ENCODE results near the gene RGS6.

RGS6 gene

DNA sequence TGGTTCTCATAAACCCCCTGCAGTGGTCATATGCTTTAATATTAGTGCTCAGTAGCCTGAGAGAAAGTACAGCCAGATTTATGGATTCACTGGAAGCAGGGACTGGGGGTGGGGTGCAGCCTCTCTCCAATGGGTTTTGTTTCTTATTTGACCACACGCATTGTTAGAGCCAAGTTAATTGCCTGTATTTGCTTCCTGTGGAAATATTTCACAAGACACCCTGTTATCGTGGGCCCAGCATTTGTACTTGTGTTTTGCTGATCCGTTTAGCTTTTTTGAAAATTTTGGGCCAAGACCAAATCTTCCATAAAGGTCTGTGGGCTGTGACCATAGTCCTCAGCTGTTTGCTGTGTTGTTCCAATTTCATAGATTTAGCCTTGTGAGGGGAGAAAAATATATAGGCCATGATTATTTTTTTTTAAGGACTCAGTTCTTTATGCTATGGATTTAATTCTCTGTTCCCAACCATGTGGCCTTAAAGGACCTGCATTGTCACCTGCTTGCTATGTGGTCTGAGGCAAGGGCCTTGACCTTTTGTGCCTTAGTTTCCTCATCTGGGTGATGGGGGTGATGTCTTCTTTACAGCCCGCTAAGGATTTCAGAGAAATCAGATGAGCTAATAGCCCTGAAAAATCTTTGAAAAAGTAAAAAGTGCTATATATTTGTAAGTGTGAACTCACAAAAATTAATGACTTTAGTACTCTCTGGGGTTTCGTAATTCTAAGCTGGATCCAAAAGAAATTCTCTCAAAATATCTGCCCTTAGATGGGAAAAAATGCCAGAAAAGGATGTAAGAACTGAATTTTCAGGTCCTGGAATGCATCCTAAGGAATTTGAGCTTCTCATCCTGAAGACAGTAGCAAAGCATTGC, 591.4 kb downstream of the RGS6 start:
- no peak for DNase-seq (ENCODE audit: low read depth in 3 of 3)

- no peak for DNase-seq (ENCODE audit: low read depth in 3 of 3)
Measured at GRCh38 chr14:72524295-72524629, 592.0 kb downstream of the RGS6 start.

DNA sequence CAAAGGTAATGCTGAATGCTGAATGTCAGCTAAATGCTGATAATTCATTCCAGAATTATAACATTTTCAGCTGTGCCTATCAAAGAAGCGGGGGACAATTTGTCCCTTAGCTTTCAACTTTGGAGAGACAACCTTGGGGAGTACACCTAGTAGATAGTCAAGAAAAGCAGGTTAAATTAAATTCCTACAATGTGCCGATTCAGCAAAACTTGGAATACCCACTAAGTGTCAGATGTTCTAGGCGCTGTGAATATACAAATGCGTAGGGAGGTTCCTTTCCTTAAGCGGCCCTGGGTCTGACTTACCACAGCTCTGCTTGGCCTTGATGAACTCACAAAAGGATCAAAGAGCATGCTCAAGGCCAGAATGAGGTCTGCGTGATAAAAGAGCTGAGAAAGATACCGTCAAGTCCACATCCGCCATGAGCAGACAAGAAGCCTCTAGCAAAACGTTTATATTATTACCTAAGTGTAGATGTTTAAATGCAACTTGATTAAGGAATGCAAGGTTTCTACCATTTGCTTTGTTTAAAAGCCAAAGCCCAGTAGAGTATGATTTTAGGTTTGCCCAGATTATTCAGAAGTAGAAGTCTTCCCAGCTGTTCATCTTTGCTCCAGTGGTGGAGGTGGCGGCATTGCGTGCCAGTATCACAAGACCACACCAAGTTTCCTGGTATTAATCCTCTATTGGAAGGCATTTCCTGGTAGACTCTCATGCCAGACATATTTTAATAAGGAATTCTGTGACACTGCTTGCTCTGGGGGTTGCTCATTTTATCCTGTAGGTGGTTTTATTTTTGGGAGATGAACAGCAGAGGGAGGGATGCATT, 593.1 kb downstream of the RGS6 start:
- no peak for DNase-seq (ENCODE audit: low read depth in 3 of 3)

- no peak for DNase-seq (ENCODE audit: low read depth in 3 of 3)
Measured at GRCh38 chr14:72527591-72527990, 595.4 kb downstream of the RGS6 start.

DNA sequence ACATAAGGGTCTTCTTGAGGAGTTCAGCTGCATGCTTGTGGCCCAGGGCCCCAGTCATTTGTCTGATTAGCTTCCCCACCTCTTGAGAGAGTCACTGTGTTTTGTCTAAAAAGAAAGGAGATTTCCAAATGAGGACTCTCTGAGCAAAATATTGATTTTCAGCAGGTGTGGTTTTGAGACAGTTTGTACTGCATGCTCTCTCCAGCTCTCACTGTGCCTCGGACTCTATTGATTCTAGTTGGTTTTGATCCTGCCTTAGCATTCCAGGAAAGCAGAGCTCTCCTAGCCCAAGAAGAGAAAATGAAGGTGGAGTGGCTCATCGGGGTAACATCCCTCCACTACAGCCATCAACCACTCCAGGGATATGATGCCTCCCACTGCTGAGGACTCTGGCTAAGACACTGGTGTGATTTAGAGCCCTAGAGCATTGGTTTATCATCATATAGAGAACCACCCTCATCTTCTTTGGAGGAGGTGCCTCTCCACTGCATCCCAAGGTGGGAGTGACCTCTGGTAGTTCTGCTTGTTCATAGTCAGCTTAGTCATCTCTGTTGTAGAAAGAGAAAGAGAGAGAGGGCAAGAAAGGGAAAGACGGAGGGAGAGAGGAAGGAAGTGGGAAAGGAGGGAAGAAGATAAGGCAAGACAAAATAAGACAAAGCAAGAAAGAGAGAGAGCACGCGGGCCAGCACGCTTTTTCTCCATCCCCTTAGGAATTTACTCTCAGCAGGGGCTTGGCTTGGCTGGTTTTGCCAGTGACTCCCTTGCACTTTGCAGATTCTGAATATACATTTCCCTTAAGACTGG, 596.0 kb downstream of the RGS6 start:
- DNase-seq (ENCODE audit: low read depth in 3 of 3), result no peak

- DNase-seq (ENCODE audit: low read depth in 3 of 3), result no peak
Measured at GRCh38 chr14:72528863-72529175, 596.6 kb downstream of the RGS6 start.

GRCh38 chr14:72532686-72533454, 600.6 kb downstream of the RGS6 start:
- DNase-seq (ENCODE audit: low read depth in 3 of 3), result no peak

DNA sequence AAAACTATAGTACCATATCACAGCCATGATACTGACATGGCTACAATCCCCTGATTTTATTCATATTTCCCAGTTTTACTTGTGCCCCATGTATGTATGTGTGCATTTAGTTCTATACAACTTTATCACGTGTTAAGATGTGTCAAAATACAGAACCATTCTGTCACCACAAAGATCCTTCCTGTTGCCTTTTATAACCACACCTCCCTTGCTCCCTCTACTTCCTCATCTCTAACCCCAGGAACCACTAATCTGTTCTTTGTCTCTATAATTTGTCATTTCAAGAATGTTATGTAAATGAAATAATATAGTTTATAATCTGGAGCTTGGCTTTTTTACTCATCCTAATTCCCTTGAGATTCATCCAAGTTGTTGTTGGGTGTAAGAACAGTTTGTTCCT, 603.3 kb downstream of the RGS6 start:
- no peak for DNase-seq (ENCODE audit: low read depth in 3 of 3)

DNA sequence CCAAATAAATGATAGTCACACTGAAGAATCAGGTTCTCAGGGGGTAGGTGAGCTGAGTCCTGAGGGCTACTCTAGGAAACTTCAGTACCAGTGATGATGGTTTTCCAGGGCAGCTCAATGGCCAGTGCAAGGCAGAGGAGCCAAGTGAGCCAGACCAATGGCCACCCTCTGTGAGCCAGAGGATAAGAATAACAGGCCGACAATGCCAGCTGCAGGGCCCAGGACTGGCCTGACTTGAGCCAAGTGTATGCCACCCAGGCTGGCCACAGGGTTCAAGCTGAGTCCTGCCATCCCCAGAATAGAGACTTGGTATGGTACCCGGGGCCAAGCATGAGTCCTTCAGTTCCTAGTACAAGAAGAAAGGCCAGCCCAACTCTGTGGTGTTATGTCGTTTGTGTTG, 606.2 kb downstream of the RGS6 start:
- DNase-seq (ENCODE audit: low read depth in 3 of 3), result no peak

DNA sequence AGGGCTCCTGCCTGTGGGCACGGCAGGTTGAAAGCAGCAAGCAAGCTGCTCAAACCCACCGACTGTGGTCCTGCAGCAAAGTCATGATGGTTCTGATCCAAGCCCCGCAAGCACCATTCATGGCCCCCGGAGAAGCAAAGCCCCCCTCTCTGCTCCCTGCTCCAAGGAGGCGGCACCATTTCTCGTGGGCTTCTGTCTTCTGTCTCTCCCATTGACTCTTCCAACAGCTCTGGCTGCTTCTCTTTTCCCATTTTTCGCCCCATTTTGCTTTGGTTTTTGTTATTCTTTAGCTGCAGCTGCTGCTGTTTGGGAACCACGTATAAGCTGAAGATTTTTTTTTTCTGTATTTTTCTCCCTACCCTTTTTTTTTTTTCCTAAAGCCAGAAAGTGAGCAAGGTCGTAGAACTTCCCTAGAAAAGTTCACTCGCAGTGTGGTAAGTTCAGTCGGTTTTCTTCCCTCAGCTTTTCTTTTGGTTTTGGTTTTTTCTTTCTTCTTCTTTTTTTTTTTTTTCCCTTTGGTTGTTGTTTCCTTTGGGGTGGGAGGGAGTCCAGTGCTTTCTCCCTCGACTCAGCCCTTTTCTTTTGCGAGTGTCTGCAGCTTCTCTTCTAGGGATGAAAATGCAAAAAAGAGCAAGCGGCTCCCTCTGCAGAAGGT, 607.6 kb downstream of the RGS6 start:
- no peak for DNase-seq (ENCODE audit: low read depth in 3 of 3)

GRCh38 chr14:72540836-72541235, 608.6 kb downstream of the RGS6 start:
- no peak for DNase-seq (ENCODE audit: low read depth in 3 of 3)

- no peak for DNase-seq (ENCODE audit: low read depth in 3 of 3)
Measured at GRCh38 chr14:72541546-72541945, 609.3 kb downstream of the RGS6 start.

- DNase-seq (ENCODE audit: low read depth in 3 of 3), result no peak
Measured at GRCh38 chr14:72543341-72543740, 611.1 kb downstream of the RGS6 start.

DNA sequence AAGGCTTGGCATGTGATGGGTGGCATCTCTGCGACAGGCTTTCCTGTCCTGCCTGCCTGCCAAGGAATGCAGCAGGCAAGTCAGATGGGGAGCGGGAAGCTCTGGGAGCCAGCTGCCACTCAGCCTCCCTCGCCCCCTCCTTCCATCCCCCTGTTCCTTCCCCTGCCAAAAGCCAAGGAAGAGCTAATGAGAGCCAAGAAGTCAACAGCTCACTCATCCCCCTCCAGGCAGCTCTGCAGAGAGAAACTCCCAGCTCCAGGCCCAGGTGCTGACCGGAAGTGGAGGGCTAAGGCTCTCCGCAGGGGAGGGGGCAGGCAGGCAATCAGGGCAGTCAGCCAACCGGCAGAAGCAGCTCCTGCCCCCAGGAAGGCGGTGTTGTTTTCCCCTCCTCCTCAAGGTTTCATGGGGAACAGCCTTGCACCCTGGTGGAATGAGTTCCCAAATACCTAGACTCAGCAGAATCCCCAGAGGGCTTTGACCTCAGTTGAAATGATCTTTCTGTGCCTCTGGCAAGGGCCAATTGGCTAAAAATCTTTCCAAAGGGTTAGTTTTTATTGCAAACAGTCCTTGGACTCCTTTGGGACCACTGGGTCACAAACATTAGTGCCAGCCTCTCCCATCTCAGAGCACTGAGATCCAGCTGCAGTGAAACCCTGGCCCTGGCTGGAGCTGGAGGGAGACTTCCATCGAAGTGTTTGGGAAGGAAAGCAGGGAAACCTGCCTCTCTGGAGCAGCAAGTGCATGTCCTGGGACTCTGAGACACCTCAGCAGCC, 612.6 kb downstream of the RGS6 start:
- no peak for DNase-seq (ENCODE audit: low read depth in 3 of 3)

- no peak for DNase-seq (ENCODE audit: low read depth in 3 of 3)
Measured at GRCh38 chr14:72545411-72546311, 613.4 kb downstream of the RGS6 start.

DNA sequence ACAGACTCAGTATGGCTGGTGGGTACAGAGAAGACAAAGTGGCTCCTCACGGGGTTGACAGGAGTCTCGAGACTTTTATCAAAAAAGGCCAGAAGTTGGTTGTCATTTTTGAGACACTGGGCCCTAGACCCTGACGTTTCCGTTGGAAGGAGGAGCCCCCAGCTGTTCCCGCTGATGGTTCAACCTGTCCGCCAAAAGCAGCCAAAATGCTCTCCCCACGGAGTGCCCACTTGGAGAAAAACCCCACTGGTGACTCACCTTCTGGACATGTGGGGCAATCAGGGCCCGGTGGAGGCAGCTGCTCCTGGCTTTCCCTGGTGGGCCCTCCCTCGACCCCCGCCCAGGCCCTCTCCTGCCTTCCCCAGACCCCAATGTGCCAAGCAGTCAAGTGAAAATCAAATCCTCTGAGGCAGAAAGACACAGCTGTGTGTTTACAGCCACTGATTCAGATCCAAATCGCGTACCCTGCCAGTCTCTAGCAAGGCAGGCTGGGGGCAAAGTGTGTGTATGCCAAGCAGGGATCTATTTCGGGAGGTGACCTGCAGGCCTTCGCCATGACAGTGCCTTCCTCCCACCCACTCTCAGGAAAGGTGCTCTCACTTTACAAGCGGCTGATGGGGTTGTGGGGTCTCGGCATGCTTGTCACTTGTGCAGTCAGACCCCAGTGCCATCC, 614.3 kb downstream of the RGS6 start:
- no peak for DNase-seq (ENCODE audit: low read depth in 3 of 3)

DNA sequence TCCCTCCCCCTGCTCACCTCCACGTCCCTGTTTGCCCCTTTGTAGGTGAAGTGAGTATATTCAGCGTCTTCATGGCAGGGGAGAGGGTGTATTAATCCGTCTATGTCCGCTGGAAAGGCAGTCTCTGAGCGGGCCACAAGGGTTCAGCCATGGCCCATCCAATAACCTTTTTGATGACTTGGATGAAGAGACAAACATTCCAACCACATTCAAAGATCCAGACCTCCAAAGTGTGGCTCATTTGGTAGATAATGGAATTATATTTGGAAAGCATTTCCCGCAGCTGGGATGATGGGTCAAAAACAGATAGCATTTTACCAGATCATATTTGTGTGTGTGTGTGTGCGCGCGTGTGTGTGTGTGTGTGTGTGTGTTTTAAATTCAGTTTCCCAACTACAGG, 615.8 kb downstream of the RGS6 start:
- DNase-seq (ENCODE audit: low read depth in 3 of 3), result no peak

GRCh38 chr14:72549026-72549425, 616.8 kb downstream of the RGS6 start:
- no peak for DNase-seq (ENCODE audit: low read depth in 3 of 3)

DNA sequence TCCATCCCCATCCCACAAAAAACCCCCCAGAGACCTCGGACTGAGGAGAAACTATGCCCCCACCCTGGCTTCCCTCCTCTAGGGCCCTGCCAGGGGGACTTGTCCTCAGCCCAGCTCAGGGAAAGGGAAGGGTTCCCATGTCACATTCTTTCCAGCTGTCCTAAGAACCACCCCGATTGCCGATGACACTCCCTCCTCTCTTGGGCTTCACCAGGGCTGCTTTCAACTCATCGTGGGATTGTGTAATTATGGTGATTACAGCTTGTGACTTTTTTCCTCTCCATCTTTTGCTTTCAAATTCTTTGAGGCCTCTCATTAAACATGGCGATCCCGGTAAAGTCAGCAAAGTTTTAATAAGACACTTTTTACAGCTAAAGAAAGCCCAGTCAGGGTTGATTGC, 617.6 kb downstream of the RGS6 start:
- no peak for DNase-seq (ENCODE audit: low read depth in 3 of 3)
